Panc1 (cell line): ENCODE data around the gene RADX.

Source experiments
- POLR2AphosphoS5 ChIP-seq: IDR thresholded peaks from 2 replicates; pipeline ENCODE4 v1.6.1; 2012; ENCODE audit warnings: mild to moderate bottlenecking, low read depth, low read length, moderate library complexity
- SIN3A ChIP-seq: IDR thresholded peaks from 2 replicates; pipeline ENCODE4 v1.6.1; 2012; ENCODE audit warnings: low read depth, mild to moderate bottlenecking, low read length, moderate library complexity, borderline replicate concordance; ENCODE audit not compliant: insufficient read depth
- TCF7L2 ChIP-seq: IDR thresholded peaks from 2 replicates; pipeline ENCODE4 v1.6.1; 2011; ENCODE audit warnings: mild to moderate bottlenecking, low read depth, low read length, inconsistent platforms
- TF ChIP-seq, protein P1 (sequence below): fragments of 450-650 bp; IDR thresholded peaks from 2 replicates; pipeline ENCODE4 v1.5.1; 2017; ENCODE audit warnings: mild to moderate bottlenecking
- TF ChIP-seq, protein P2 (sequence below), 2 experiments: IDR thresholded peaks; 2 replicates each; pipeline ENCODE4 v1.6.1; 2011 to 2012; ENCODE audit warnings: low read depth in 2 of 2, control low read depth in 1 of 2, low read length in 1 of 2, mild to moderate bottlenecking in 1 of 2, moderate library complexity in 1 of 2; ENCODE audit not compliant: insufficient read depth in 1 of 2

DNA sequence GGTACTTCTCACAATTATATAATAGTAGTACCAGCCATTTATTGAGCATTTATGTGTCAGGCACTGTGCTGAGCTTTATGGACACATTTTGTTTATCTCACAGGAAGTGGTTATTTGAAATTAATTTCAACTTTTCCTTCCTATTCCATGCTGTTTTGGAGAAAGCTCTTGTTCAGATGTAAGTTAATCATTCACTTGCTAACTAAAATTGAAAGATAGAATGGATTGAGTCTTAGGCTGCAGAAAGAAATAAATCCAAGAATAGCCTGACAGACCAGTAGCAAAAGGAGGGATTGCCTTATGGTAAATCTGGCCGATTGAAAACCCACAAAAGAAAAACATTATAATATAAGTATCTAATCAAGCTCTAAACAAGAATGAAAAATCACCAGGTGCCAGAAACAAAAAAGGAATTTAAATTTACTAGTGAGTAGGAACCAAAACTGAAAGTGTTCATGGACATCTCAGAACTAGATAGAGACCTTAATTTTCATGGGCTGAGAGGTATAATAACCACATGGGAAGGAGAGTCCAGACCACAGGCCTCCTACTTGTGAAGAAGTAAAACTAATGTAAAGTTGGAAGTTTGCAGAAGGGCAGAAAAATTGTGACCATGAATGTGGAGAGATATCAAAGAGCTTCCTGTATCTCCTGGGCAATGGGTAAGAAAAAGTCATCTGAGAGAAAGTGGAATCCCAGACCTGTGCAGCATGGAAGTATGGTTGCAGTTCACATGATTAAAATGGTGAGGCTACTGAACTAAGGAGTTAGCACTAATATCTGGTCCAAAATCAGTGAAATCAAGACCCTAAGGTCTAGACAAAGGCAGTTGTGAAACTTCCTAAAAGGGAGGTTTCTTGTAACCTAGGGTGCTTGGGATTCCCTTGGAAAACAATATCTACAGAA is 38.0 kb downstream of the RADX start:
- TF ChIP-seq, protein P1, sequence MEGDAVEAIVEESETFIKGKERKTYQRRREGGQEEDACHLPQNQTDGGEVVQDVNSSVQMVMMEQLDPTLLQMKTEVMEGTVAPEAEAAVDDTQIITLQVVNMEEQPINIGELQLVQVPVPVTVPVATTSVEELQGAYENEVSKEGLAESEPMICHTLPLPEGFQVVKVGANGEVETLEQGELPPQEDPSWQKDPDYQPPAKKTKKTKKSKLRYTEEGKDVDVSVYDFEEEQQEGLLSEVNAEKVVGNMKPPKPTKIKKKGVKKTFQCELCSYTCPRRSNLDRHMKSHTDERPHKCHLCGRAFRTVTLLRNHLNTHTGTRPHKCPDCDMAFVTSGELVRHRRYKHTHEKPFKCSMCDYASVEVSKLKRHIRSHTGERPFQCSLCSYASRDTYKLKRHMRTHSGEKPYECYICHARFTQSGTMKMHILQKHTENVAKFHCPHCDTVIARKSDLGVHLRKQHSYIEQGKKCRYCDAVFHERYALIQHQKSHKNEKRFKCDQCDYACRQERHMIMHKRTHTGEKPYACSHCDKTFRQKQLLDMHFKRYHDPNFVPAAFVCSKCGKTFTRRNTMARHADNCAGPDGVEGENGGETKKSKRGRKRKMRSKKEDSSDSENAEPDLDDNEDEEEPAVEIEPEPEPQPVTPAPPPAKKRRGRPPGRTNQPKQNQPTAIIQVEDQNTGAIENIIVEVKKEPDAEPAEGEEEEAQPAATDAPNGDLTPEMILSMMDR, result no peak
- TF ChIP-seq POLR2AphosphoS5 (no peak), SIN3A (no peak), TCF7L2 (no peak)
- TF ChIP-seq, protein P2, sequence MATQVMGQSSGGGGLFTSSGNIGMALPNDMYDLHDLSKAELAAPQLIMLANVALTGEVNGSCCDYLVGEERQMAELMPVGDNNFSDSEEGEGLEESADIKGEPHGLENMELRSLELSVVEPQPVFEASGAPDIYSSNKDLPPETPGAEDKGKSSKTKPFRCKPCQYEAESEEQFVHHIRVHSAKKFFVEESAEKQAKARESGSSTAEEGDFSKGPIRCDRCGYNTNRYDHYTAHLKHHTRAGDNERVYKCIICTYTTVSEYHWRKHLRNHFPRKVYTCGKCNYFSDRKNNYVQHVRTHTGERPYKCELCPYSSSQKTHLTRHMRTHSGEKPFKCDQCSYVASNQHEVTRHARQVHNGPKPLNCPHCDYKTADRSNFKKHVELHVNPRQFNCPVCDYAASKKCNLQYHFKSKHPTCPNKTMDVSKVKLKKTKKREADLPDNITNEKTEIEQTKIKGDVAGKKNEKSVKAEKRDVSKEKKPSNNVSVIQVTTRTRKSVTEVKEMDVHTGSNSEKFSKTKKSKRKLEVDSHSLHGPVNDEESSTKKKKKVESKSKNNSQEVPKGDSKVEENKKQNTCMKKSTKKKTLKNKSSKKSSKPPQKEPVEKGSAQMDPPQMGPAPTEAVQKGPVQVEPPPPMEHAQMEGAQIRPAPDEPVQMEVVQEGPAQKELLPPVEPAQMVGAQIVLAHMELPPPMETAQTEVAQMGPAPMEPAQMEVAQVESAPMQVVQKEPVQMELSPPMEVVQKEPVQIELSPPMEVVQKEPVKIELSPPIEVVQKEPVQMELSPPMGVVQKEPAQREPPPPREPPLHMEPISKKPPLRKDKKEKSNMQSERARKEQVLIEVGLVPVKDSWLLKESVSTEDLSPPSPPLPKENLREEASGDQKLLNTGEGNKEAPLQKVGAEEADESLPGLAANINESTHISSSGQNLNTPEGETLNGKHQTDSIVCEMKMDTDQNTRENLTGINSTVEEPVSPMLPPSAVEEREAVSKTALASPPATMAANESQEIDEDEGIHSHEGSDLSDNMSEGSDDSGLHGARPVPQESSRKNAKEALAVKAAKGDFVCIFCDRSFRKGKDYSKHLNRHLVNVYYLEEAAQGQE (IDR thresholded peaks at IDR 0.05; ENCODE audit: insufficient read depth in 1 of 2, low read depth in 2 of 2, low read length in 1 of 2), result no peak
